Stimulated activated memory B cell treated with anti-CD40 and anti-IgM and Interleukin-4, amounts not matched to agents 10 μg/mL and 1 μg/mL and 100 μg/mL, for 72 hours (primary cell): ENCODE data around the gene SNX5.

Experiments
- ATAC-seq: fragments of 150-1000 bp; cut with Tn5 transposase; 2 replicates; pipeline ENCODE4 v1.10.0; 2021
- H3K27ac Mint-ChIP-seq: one replicate; pipeline ENCODE4 v1.8.0; 2022; ENCODE audit warnings: mild to moderate bottlenecking, mixed read lengths
- H3K27me3 Mint-ChIP-seq: one replicate; pipeline ENCODE4 v1.8.0; 2022; ENCODE audit warnings: mixed read lengths
- H3K36me3 Mint-ChIP-seq: one replicate; pipeline ENCODE4 v1.8.0; 2022; ENCODE audit warnings: mixed read lengths
- H3K4me1 Mint-ChIP-seq: one replicate; pipeline ENCODE4 v1.8.0; 2022; ENCODE audit warnings: mixed read lengths
- H3K4me3 Mint-ChIP-seq: one replicate; pipeline ENCODE4 v1.8.0; 2022; ENCODE audit warnings: mild to moderate bottlenecking, moderate library complexity, mixed read lengths
- H3K9me3 Mint-ChIP-seq: one replicate; pipeline ENCODE4 v1.8.0; 2022; ENCODE audit warnings: mixed read lengths

Gene SNX5

DNA sequence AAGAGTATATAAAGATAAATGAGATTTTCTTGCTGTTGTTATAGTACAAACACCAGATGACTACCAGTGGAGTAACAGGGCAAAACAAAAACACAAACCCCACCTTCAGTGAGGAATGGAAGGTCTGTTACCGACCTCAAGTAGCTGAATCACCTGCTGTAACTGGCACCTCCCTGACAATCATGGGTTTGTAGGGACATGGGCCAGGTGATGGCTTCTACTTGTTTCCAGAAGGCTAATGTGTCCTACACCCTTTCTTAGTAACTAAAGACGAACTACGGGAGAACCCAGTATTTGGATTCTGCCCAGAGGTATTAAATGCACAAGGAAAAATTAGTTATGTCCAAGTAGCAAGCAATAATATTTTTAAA lies 26.8 kb downstream of the SNX5 start:
- H3K36me3 Mint-ChIP-seq = peaks cover 61% of the 10 kb centered on the region
- H3K27ac Mint-ChIP-seq = no peak overlapping the region
- peaks cover 66% of the 10 kb centered on the region for H3K4me1 Mint-ChIP-seq
- no peaks in the 10 kb centered on the region for H3K27me3 Mint-ChIP-seq
- no peak for ATAC-seq
- no peaks in the 10 kb centered on the region for H3K9me3 Mint-ChIP-seq
- no peak overlapping the region for H3K4me3 Mint-ChIP-seq

- Mint-ChIP-seq H3K36me3 (peaks cover 55% of the 10 kb centered on the region), H3K9me3 (no peaks in the 10 kb centered on the region), H3K4me1 (peaks cover 64% of the 10 kb centered on the region), H3K27me3 (no peaks in the 10 kb centered on the region), H3K27ac (no peak overlapping the region), H3K4me3 (no peak overlapping the region)
- no peak for ATAC-seq
Measured at GRCh38 chr20:17941087-17941825, 27.3 kb downstream of the SNX5 start.

GRCh38 chr20:17940224-17940971 lies 28.2 kb downstream of the SNX5 start:
- ATAC-seq = no peak
- no peaks in the 10 kb centered on the region for H3K9me3 Mint-ChIP-seq
- H3K36me3 Mint-ChIP-seq = peaks cover 47% of the 10 kb centered on the region
- H3K27ac Mint-ChIP-seq = no peak overlapping the region
- no peak overlapping the region for H3K4me3 Mint-ChIP-seq
- peaks cover 62% of the 10 kb centered on the region for H3K4me1 Mint-ChIP-seq
- no peaks in the 10 kb centered on the region for H3K27me3 Mint-ChIP-seq

DNA sequence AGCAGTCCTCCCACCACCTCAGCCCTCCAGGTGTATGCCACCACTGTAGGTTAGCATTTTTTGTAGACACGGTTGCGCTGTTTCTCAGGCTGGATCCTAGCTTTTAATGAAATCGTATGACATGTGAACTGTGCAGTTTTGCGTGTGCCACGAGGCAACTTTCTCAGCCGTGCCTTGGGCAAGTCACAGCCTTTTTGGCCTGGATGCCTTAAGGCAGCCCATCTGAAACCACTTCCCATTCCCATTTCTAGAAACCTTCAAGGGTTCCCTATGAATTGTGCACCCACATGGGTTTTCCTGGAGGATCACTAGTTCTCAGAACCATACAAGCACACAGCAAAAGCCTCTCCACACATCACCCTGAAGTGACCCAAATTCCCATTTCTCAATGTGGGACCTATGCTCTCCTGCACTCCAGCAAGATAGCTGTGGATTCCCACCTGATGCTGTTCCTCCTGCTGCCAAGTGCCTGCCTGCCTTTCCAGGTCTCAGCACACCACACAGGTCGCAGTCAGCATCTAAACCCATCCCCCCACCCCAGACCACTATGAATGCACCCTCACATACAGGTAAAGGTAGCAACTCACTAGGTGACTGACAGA lies 28.9 kb downstream of the SNX5 start:
- Mint-ChIP-seq H3K36me3 (peaks cover 40% of the 10 kb centered on the region), H3K4me1 (peaks cover 57% of the 10 kb centered on the region), H3K27ac (no peak overlapping the region), H3K9me3 (no peaks in the 10 kb centered on the region), H3K4me3 (no peak overlapping the region), H3K27me3 (no peaks in the 10 kb centered on the region)
- ATAC-seq = peak; percentile 9

- H3K4me1 Mint-ChIP-seq = peaks cover 50% of the 10 kb centered on the region
- H3K36me3 Mint-ChIP-seq = peaks cover 37% of the 10 kb centered on the region
- H3K27ac Mint-ChIP-seq = no peak overlapping the region
- H3K27me3 Mint-ChIP-seq = no peaks in the 10 kb centered on the region
- no peaks in the 10 kb centered on the region for H3K9me3 Mint-ChIP-seq
- ATAC-seq = peak; percentile 84
- no peak overlapping the region for H3K4me3 Mint-ChIP-seq
Measured at GRCh38 chr20:17938871-17939619, 29.5 kb downstream of the SNX5 start.

DNA sequence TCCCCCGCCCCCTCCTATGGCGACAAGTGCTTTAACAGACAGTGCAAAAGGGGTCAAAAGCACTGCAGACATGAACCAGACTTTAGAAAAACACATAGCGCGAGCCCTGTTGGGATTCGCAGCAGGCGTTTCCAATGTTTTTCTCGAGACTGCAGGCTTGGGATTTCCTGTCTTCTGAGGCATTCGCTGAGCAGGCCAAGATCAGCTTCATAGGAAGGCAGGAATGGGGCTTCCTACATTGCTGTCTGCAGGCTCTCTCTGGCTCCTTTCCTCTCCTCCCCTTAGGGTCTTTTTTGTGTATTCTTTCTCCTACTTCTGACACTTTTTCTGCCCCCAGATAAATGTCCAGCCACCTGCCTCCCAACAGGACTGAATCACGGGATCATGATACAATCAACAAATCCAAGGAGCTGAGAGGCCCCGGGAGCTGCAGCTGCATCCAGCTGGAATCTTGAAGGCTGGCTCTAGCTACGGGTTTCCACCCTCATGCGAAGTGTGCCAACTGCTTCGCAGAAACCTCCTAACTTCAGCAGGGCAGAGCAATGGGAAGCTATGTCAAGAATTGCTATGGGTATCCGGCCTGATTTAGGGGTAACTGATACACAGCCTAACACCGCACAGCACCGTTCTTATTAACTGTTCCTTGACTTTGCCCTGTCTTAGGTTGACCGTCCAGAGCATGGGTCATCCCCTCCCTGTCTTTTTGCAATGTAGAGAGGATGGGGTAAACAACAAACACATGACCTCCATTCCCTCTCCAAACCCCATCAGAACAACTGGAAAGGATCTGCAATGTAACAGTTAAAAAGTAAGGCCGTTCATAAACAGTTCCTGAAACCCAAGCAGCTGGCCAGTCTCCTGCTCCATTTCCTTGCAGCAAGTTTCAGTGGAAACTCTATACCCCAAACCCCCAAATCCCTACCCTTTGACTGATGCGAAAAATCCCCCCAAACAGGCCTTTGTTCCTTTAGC lies 31.5 kb downstream of the SNX5 start:
- peaks cover 34% of the 10 kb centered on the region for H3K4me1 Mint-ChIP-seq
- no peak overlapping the region for H3K27ac Mint-ChIP-seq
- H3K36me3 Mint-ChIP-seq = peaks cover 22% of the 10 kb centered on the region
- no peak overlapping the region for H3K4me3 Mint-ChIP-seq
- peaks cover 12% of the 10 kb centered on the region for H3K27me3 Mint-ChIP-seq
- peaks cover 2% of the 10 kb centered on the region for H3K9me3 Mint-ChIP-seq
- no peak for ATAC-seq

GRCh38 chr20:17936286-17936760 lies 32.3 kb downstream of the SNX5 start:
- H3K27me3 Mint-ChIP-seq = peaks cover 19% of the 10 kb centered on the region
- peaks cover 32% of the 10 kb centered on the region for H3K4me1 Mint-ChIP-seq
- no peak overlapping the region for H3K4me3 Mint-ChIP-seq
- H3K36me3 Mint-ChIP-seq = peaks cover 18% of the 10 kb centered on the region
- H3K27ac Mint-ChIP-seq = no peak overlapping the region
- peaks cover 3% of the 10 kb centered on the region for H3K9me3 Mint-ChIP-seq
- ATAC-seq = no peak

DNA sequence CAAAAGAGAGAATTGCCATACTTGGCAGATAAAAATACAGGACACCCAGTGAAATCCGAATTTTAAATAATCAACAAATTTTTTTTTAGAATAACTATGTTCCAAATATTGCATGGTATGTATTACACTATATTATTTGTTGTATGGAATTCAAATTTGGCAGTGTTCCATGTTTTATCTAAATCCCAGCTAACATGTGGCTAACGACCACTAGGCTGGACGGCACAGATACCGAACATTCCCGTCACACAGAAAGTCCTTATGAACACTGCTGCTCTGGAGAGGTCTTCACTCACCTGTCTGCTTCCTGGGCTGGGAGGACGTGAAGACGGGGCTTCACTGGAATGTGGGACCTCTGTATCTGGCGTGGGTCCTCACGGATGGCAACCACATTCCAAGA lies 32.8 kb downstream of the SNX5 start:
- H3K36me3 Mint-ChIP-seq = peaks cover 13% of the 10 kb centered on the region
- peaks cover 3% of the 10 kb centered on the region for H3K9me3 Mint-ChIP-seq
- ATAC-seq = no peak
- H3K27ac Mint-ChIP-seq = no peak overlapping the region
- H3K27me3 Mint-ChIP-seq = peaks cover 20% of the 10 kb centered on the region
- peaks cover 27% of the 10 kb centered on the region for H3K4me1 Mint-ChIP-seq
- H3K4me3 Mint-ChIP-seq = no peak overlapping the region

DNA sequence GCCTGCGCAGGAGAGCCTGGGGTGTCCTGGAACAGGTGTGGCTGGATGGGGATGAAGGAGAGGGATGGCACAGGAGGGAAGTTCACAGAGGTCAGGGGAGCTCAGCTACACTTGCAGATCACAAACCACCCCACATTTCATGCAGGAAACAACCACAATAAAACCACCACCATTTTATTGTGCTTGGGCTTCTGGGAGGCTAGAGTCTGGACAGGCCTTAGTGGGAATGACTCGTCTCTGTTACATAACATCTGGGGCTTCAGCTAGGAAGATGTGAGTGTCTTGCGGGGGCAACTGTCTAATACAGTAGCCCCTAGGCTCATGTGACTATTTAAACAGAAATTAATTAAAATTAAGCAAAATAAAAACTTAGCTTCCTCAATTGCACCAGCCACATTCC lies 33.4 kb downstream of the SNX5 start:
- no peak for ATAC-seq
- peaks cover 7% of the 10 kb centered on the region for H3K36me3 Mint-ChIP-seq
- peaks cover 21% of the 10 kb centered on the region for H3K4me1 Mint-ChIP-seq
- H3K27ac Mint-ChIP-seq = no peak overlapping the region
- peaks cover 25% of the 10 kb centered on the region for H3K27me3 Mint-ChIP-seq
- H3K9me3 Mint-ChIP-seq = peaks cover 3% of the 10 kb centered on the region
- H3K4me3 Mint-ChIP-seq = no peak overlapping the region

DNA sequence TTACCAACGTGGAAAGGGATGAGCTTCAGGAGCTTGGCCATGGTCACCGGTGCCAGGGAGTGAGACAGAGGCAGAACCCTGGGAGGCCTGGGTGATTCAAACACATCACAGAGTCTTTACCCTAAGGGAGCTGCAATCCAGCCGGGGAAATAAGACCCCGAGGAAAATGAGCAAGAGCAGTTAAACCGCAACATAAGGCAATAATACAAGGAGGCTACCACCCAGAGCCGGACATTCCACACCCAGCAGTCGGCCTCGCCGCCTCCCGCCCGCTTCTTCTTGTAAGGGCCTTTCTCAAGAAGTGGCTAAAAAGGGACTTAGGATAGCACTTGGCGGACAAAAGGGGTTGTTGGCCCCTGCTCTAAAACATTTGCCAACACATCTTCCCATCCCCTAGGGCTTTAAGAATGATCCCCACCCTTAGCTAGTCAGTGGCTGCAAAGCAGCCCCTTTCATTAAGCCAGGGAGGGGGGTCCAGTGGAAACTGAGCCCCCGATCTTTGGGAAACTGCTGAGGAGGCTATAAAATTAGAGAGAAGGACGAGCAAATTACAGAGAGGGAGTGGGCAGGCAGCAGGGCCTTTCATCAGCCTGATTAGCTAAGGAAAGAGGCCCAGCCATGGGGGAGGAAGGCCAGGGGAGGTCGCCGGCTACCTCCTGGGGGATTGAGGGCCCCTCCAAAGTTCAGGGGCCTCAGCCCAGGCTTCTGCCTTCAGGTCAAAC lies 34.3 kb downstream of the SNX5 start:
- H3K27me3 Mint-ChIP-seq = peaks cover 34% of the 10 kb centered on the region
- H3K4me1 Mint-ChIP-seq = peaks cover 13% of the 10 kb centered on the region
- peaks cover 7% of the 10 kb centered on the region for H3K36me3 Mint-ChIP-seq
- H3K4me3 Mint-ChIP-seq = no peak overlapping the region
- no peak overlapping the region for H3K27ac Mint-ChIP-seq
- H3K9me3 Mint-ChIP-seq = peaks cover 3% of the 10 kb centered on the region
- no peak for ATAC-seq

GRCh38 chr20:17933711-17934110 lies 34.9 kb downstream of the SNX5 start:
- peaks cover 7% of the 10 kb centered on the region for H3K36me3 Mint-ChIP-seq
- no peak overlapping the region for H3K27ac Mint-ChIP-seq
- peak; percentile 57 for ATAC-seq
- H3K27me3 Mint-ChIP-seq = peaks cover 40% of the 10 kb centered on the region
- H3K4me3 Mint-ChIP-seq = no peak overlapping the region
- peaks cover 13% of the 10 kb centered on the region for H3K4me1 Mint-ChIP-seq
- H3K9me3 Mint-ChIP-seq = peaks cover 3% of the 10 kb centered on the region

DNA sequence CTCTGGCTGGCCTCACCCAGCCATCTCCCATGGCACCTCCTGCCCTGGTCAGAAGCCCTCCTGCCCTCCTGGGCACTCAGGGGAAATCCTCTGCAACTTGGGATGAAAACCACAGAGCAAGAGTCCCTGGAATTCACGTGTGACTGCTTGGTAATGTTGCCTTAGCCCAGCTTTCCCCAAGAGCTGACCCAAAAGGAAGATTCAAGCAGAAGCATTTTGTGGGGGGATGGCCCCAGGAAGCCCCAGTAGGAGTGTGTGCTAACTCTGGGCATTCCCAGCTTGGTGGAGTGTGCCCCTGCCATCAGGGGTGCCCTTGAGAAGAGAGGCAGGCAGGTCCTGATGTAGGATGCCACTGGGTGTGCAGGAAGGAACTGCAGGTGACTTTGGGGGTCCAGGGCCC lies 35.5 kb downstream of the SNX5 start:
- Mint-ChIP-seq H3K4me1 (peaks cover 18% of the 10 kb centered on the region), H3K27ac (no peak overlapping the region), H3K27me3 (peaks cover 46% of the 10 kb centered on the region), H3K9me3 (peaks cover 3% of the 10 kb centered on the region), H3K4me3 (no peak overlapping the region), H3K36me3 (peaks cover 7% of the 10 kb centered on the region)
- no peak for ATAC-seq

DNA sequence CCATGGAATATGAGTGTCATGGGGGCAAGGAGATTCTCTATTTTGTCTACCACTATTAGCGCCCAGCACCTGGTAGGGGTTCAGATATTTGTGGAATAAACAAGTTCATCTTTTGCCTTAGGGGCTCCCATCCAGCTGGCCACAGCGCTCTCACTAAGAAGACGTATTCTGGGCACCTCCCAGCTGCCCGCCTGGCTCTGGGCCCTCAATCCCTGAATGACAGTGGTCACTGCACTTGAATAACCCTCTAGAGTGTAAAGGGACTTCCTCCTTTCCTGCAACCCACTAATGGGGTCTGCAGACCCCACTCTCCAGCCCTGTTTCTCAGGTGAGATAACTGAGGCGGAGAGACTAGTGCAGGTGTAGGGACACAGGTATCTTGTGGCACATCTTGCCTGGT lies 36.2 kb downstream of the SNX5 start:
- Mint-ChIP-seq H3K27ac (no peak overlapping the region), H3K4me1 (peaks cover 20% of the 10 kb centered on the region), H3K27me3 (peaks cover 53% of the 10 kb centered on the region), H3K36me3 (peaks cover 7% of the 10 kb centered on the region), H3K4me3 (no peak overlapping the region), H3K9me3 (peaks cover 3% of the 10 kb centered on the region)
- ATAC-seq = no peak

DNA sequence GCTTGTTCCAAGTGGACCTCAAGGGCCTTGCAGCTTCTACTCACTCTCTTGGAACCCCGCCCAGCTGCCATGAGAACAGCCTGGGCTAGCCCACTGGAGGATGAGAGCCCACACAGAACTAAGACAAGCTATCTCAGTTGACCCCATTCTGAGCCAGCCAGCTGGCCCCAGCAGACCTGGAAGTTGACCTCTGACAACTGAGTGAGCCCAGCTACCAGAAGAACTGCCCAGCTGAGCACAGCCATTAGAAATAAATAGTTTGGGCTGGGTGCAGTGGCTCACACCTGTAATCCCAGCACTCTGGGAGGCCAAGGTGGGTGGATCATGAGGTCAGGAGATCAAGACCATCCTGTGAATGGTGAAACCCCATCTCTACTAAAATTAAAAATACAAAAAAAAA lies 37.1 kb downstream of the SNX5 start:
- Mint-ChIP-seq H3K27ac (no peak overlapping the region), H3K36me3 (peaks cover 7% of the 10 kb centered on the region), H3K4me3 (no peak overlapping the region), H3K9me3 (peaks cover 3% of the 10 kb centered on the region), H3K4me1 (peaks cover 14% of the 10 kb centered on the region), H3K27me3 (peaks cover 58% of the 10 kb centered on the region)
- no peak for ATAC-seq
